B cell (primary cell): Measurements from ENCODE around the gene UBL5. TPM values are rescaled to one million over a fixed set of nuclear protein-coding genes. Genes with fewer than 3 reads are reported as not detected.
"Not testable (repeated sequence)": the region's sequence is repeated elsewhere in the genome, so short reads cannot be mapped to it uniquely, and the experiment has no call there.

ENCODE experiments used
- ATAC-seq: fragments of 200-7000 bp; cut with Tn5 transposase; one replicate; pipeline ENCODE4 v1.10.0; 2021; ENCODE audit warnings: low read depth, mild to moderate bottlenecking, moderate number of reproducible peaks, moderate library complexity
- CTCF ChIA-PET: fragments of 350-600 bp; sonication (Branson Sonifier 250); formaldehyde crosslinking; loops from one replicate; lab custom pipeline; 2021; ENCODE audit warnings: antibody characterized with exemption, inconsistent platforms; lab: Charles Lee
- POLR2A ChIA-PET: fragments of 350-600 bp; sonication (Branson Sonifier 250); formaldehyde crosslinking; loops from one replicate; lab custom pipeline; 2021; ENCODE audit warnings: antibody characterized with exemption; lab: Charles Lee
- DNase-seq: peaks from one replicate; pipeline ENCODE4 v3.0.0; 2013
- H2AFZ ChIP-seq: 2 replicates; pipeline ENCODE4 v1.6.1; 2012; ENCODE audit warnings: mild to moderate bottlenecking, low read depth, low read length; ENCODE audit not compliant: insufficient read depth, poor library complexity, severe bottlenecking
- H3K27ac ChIP-seq, 2 donors: 1 replicate in 1 of 2; 2 replicates in 1 of 2; pipeline ENCODE4 v1.5.1; 2012 to 2013; ENCODE audit warnings: low read length in 2 of 2, mild to moderate bottlenecking in 2 of 2, moderate library complexity in 1 of 2
- H3K27me3 ChIP-seq, 4 experiments: fragments of 200-600 bp in 1 of 4; sonication (generic) in 1 of 4; replicated peaks in 1 of 4; 1 replicate in 2 of 4; 2 replicates in 2 of 4; pipeline versions ENCODE4 v1.6.1 to v1.7.0; 2013 to 2016; ENCODE audit warnings: low read length in 3 of 4, mild to moderate bottlenecking in 2 of 4, mixed read lengths in 1 of 4, moderate library complexity in 1 of 4; ENCODE audit not compliant: insufficient read depth in 4 of 4, control insufficient read depth in 3 of 4; ENCODE audit errors: control extremely low read depth in 1 of 4
- H3K36me3 ChIP-seq, 2 experiments: replicated peaks in 1 of 2; 1 replicate in 1 of 2; 2 replicates in 1 of 2; pipeline versions ENCODE4 v1.6.1 to v1.7.1; 2013; ENCODE audit warnings: low read length in 1 of 2; ENCODE audit not compliant: insufficient read depth in 2 of 2, control insufficient read depth in 1 of 2; ENCODE audit errors: control extremely low read depth in 1 of 2, extremely low read depth in 1 of 2
- H3K4me1 ChIP-seq, 2 donors: fragments of 200-600 bp in 1 of 2; sonication (generic) in 1 of 2; 1 replicate in 1 of 2; 2 replicates in 1 of 2; pipeline versions ENCODE4 v1.5.1 to v1.6.1; 2013 to 2017; ENCODE audit warnings: low read length in 2 of 2; ENCODE audit not compliant: control insufficient read depth in 2 of 2, insufficient read depth in 2 of 2
- H3K4me2 ChIP-seq: replicated peaks from 2 replicates; pipeline ENCODE3; 2012; ENCODE audit warnings: mild to moderate bottlenecking, low read depth, low read length; ENCODE audit not compliant: poor library complexity, severe bottlenecking
- H3K4me3 ChIP-seq, 5 experiments: fragments of 200-600 bp in 1 of 5; sonication (generic) in 1 of 5; 1 replicate in 3 of 5; 2 replicates in 2 of 5; pipeline versions ENCODE4 v1.5.1 to v1.7.0; 2011 to 2016; ENCODE audit warnings: low read length in 4 of 5, mild to moderate bottlenecking in 4 of 5, low read depth in 2 of 5, control low read depth in 1 of 5, moderate library complexity in 1 of 5; ENCODE audit not compliant: insufficient read depth in 1 of 5; ENCODE audit errors: control extremely low read depth in 1 of 5, extremely low read depth in 1 of 5
- H3K79me2 ChIP-seq: fragments of 200-600 bp; sonication (generic); one replicate; pipeline ENCODE4 v1.6.0; 2016; ENCODE audit warnings: low read length; ENCODE audit not compliant: control insufficient read depth, insufficient read depth
- H3K9ac ChIP-seq: fragments of 200-600 bp; sonication (generic); 2 replicates; pipeline ENCODE4 v1.6.1; 2017; ENCODE audit warnings: mild to moderate bottlenecking, low read length, moderate library complexity
- H3K9me3 ChIP-seq, 3 donors: one replicate each; pipeline versions ENCODE4 v1.6.1 to v1.7.1; 2013; ENCODE audit warnings: low read length in 2 of 3; ENCODE audit not compliant: control insufficient read depth in 2 of 3, insufficient read depth in 1 of 3; ENCODE audit errors: control extremely low read depth in 1 of 3
- H4K20me1 ChIP-seq: 2 replicates; pipeline ENCODE4 v1.6.0; 2012; ENCODE audit warnings: mild to moderate bottlenecking, low read length; ENCODE audit not compliant: insufficient read depth, control insufficient read depth, poor library complexity, severe bottlenecking
- H3K27ac Mint-ChIP-seq: one replicate; pipeline ENCODE4 v1.8.0; 2021; ENCODE audit warnings: mixed read lengths
- H3K27me3 Mint-ChIP-seq: one replicate; pipeline ENCODE4 v1.8.0; 2021; ENCODE audit warnings: mixed read lengths
- H3K4me1 Mint-ChIP-seq: one replicate; pipeline ENCODE4 v1.8.0; 2021; ENCODE audit warnings: mixed read lengths
- H3K4me3 Mint-ChIP-seq: one replicate; pipeline ENCODE4 v1.8.0; 2021; ENCODE audit warnings: mixed read lengths
- H3K9me3 Mint-ChIP-seq: one replicate; pipeline ENCODE4 v1.8.0; 2022; ENCODE audit warnings: mixed read lengths; ENCODE audit not compliant: insufficient read depth
- EZH2 ChIP-seq: IDR thresholded peaks from 2 replicates; pipeline ENCODE4 v1.6.1; 2012; ENCODE audit warnings: borderline replicate concordance, low read depth, mild to moderate bottlenecking, moderate library complexity, low read length; ENCODE audit not compliant: insufficient read depth, poor library complexity, severe bottlenecking
- WGBS: methylation state at CpG from one replicate; pipeline ENCODE4 v1.1.5; 2013; ENCODE audit warnings: missing lambda C conversion rate; ENCODE audit not compliant: insufficient coverage; 5-methylcytosine and 5-hydroxymethylcytosine counted together
- intact Hi-C: fragments of 100-400 bp; cut with micrococcal nuclease; formaldehyde crosslinking; loops from one replicate; pipeline ENCODE4 v1.10.0; 2022
- polyA plus RNA-seq: library from polyadenylated mRNA; depleted of rRNA; stranded (reverse); fragments of >200 nt; gene quantifications from 2 replicates; pipeline ENCODE4 v1.2.3, GENCODE V29; 2012
- total RNA-seq, 2 donors: library from RNA; stranded (reverse); fragments of 120-200 nt in 1 of 2; gene quantifications; 1 replicate in 1 of 2; 2 replicates in 1 of 2; pipeline versions ENCODE4 v1.2.3 to v1.2.4, GENCODE V29; 2013 to 2022
- TF ChIP-seq, protein P1 (sequence below): fragments of 200-600 bp; IDR thresholded peaks from one replicate; pipeline ENCODE4 v1.8.0; 2022; ENCODE audit warnings: antibody characterized with exemption, mild to moderate bottlenecking

Gene UBL5
- total and polyA plus RNA-seq, 2 donors (not counting 1 experiment from before 2014, with no cell fraction given) = 183 to 315 TPM

DNA sequence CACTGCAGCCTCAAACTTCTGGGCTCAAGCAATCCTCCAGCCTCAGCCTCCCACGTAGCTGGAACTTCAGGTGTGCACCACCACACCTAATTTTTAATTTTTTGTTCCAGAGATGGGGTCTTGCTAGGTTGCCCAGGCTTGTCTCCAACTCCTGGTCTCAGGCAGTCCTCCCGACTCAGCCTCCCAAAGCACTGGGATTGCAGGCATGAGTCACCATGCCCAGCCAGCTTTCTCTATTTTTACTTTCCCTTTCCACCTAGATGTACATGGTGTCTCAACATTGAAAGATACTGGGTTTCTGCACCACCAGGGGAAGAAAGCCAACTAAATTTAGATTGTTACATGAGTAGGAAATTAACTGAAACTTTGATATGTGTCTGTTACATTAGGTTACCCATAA lies 45.4 kb upstream of the UBL5 start:
- Histone ChIP-seq H3K36me3 (no peaks in the 10 kb centered on the region), H3K4me2 (no peak overlapping the region), H3K4me3 (no peak overlapping the region), H3K27ac (no peak overlapping the region), H3K27me3 (no peaks in the 10 kb centered on the region), H3K9me3 (peaks cover 0 to 17% (median 5%) of the 10 kb centered on the region in 3 donors), H4K20me1 (no peaks in the 10 kb centered on the region), H3K79me2 (no peaks in the 10 kb centered on the region), H2AFZ (no peak overlapping the region), H3K4me1 (peaks cover 5 to 14% of the 10 kb centered on the region in 2 donors), H3K9ac (no peak overlapping the region)
- WGBS = 80% methylated on average over 1 of the region's 2 CpGs
- Mint-ChIP-seq H3K27ac (no peak overlapping the region), H3K27me3 (no peaks in the 10 kb centered on the region), H3K9me3 (no peaks in the 10 kb centered on the region), H3K4me1 (peaks cover 18% of the 10 kb centered on the region), H3K4me3 (no peak overlapping the region)
- POLR2A ChIA-PET = interaction anchor here (0.6 kb wide), 1 partner anchor 207 kb away, joined by 3 read pairs; no protein-coding TSS in a partner anchor
- DNase-seq (no peak), ATAC-seq (no peak)
- no peak for TF ChIP-seq EZH2
- TF ChIP-seq, protein P1, sequence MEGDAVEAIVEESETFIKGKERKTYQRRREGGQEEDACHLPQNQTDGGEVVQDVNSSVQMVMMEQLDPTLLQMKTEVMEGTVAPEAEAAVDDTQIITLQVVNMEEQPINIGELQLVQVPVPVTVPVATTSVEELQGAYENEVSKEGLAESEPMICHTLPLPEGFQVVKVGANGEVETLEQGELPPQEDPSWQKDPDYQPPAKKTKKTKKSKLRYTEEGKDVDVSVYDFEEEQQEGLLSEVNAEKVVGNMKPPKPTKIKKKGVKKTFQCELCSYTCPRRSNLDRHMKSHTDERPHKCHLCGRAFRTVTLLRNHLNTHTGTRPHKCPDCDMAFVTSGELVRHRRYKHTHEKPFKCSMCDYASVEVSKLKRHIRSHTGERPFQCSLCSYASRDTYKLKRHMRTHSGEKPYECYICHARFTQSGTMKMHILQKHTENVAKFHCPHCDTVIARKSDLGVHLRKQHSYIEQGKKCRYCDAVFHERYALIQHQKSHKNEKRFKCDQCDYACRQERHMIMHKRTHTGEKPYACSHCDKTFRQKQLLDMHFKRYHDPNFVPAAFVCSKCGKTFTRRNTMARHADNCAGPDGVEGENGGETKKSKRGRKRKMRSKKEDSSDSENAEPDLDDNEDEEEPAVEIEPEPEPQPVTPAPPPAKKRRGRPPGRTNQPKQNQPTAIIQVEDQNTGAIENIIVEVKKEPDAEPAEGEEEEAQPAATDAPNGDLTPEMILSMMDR = no peak
- intact Hi-C loops = no loop called here
- CTCF ChIA-PET = interaction anchor here (0.5 to 1.1 kb wide), 2 partner anchors 156 to 582 kb away, joined by 3 to 4 read pairs; no protein-coding TSS in a partner anchor

DNA sequence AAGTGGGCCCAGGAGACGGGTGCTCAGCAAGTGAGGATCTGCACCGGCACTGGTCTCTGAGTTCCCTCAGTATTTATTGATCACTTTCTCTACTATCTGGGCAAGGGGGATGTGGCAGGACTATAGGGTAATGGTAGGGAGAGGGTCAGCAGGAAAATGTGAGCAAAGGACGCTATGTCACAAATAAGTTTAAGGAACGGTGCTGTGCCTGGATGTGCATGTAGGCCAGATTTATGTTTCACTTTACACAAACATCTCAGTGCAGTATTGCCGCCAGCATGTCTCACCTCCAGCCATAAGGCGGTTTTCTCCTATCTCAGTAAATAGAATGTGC lies 43.6 kb upstream of the UBL5 start:
- ATAC-seq, H3K4me3 ChIP-seq, DNase-seq, intact Hi-C loops, H3K27me3 ChIP-seq, H3K9me3 Mint-ChIP-seq, H3K36me3 ChIP-seq, H3K79me2 ChIP-seq, H3K27me3 Mint-ChIP-seq, H3K9ac ChIP-seq, H3K9me3 ChIP-seq, H3K27ac ChIP-seq, H3K4me2 ChIP-seq, CTCF ChIA-PET, POLR2A ChIA-PET, H4K20me1 ChIP-seq: not testable (repeated sequence)
- H3K4me3 Mint-ChIP-seq = peak overlapping the region; percentile 55
- 100% methylated on average over 2 of the region's 6 CpGs for WGBS
- H2AFZ ChIP-seq = peak overlapping the region; percentile 48
- H3K4me1 Mint-ChIP-seq = peaks cover 18% of the 10 kb centered on the region
- peak overlapping the region; percentile 71 for H3K27ac Mint-ChIP-seq
- peaks cover 5 to 14% of the 10 kb centered on the region in 2 donors for H3K4me1 ChIP-seq
